Measurements from ENCODE around the gene INPP5K. TPM values are rescaled to one million over a fixed set of nuclear protein-coding genes. Genes with fewer than 3 reads are reported as not detected.

Gene INPP5K
- total RNA-seq, 1 donor = 51.4 TPM

DNA sequence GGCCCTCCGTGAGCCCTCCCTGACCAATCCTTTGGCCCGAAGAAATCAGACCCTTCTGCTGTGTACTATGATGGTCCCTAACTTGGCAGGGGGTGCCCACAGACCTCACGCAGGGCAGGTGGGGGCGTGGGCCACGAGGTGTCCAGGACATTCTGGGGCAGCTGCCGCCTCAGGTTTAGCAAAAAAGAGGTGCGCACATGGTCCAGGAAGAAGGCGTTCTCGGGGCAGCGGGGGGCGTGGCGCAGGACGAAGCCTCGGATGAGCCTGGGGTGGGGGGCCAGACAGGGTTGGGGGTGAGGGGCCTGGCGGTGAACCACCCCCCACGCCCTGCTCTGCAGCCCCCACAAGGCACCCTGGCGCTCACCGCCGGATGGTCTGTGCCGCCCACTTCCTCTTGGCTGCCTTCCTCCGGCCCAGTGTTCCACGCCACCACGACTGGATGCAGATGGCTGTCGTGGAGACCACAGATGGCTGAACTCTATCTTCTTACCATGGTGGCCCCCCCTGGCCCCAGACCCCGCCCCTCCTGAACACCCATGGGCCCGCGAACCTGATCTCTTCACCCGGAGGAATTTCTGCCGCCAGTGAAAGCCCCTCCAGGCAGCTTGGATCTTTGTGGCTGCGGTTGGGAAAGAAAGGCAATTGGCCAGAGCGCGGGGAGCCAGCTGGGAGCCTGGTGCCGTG is 46.2 kb downstream of the INPP5K start:
- Histone ChIP-seq H3K27ac (ENCODE audit: low read depth, low read length) (no peak overlapping the region), H3K36me3 (ENCODE audit: insufficient read depth, low read length) (peaks cover 76% of the 10 kb centered on the region)
- TF ChIP-seq, protein P1, sequence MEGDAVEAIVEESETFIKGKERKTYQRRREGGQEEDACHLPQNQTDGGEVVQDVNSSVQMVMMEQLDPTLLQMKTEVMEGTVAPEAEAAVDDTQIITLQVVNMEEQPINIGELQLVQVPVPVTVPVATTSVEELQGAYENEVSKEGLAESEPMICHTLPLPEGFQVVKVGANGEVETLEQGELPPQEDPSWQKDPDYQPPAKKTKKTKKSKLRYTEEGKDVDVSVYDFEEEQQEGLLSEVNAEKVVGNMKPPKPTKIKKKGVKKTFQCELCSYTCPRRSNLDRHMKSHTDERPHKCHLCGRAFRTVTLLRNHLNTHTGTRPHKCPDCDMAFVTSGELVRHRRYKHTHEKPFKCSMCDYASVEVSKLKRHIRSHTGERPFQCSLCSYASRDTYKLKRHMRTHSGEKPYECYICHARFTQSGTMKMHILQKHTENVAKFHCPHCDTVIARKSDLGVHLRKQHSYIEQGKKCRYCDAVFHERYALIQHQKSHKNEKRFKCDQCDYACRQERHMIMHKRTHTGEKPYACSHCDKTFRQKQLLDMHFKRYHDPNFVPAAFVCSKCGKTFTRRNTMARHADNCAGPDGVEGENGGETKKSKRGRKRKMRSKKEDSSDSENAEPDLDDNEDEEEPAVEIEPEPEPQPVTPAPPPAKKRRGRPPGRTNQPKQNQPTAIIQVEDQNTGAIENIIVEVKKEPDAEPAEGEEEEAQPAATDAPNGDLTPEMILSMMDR (IDR thresholded peaks at IDR 0.05; ENCODE audit: extremely low read depth, low read depth, low read length) = no peak

DNA sequence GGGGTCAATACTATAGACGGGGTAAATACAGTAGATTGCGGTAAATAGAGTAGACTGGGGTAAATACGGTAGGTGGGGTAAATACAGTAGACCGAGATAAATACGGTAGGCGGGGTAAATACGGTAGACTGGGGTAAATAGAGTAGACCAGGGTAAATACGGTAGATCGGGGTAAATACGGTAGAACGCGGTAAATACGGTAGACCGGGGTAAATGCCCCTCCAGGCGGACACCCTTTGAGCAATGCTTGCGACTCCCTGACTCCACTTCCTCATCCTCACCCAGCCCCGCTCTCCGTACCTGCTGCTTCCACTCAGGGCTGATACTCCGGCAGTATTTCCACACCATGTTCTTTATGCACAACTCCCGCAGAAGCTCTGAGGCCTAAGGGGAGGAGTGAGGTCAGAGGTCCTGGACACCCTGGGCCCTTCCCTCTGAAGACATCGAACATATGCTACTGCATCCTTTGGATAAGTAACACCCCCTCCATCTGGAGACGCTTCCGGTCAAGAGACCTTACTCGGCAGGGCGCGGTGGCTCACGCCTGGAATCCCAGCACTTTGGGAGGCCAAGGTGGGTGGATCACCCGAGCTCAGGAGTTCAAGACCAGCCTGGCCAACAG is 47.1 kb downstream of the INPP5K start:
- TF ChIP-seq, protein P1 (IDR thresholded peaks at IDR 0.05; ENCODE audit: extremely low read depth, low read depth, low read length) = no peak
- H3K27ac ChIP-seq (ENCODE audit: low read depth, low read length) = no peak overlapping the region
- H3K4me2 ChIP-seq (ENCODE audit: insufficient read depth, low read length) = no peak overlapping the region
- DNase-seq (ENCODE audit: insufficient read length, low spot score, missing footprints) = peak; percentile 83
- peaks cover 3% of the 10 kb centered on the region for H3K79me2 ChIP-seq (ENCODE audit: insufficient read depth, low read length)
- H3K36me3 ChIP-seq (ENCODE audit: insufficient read depth, low read length) = peaks cover 76% of the 10 kb centered on the region
- H3K4me1 ChIP-seq (ENCODE audit: insufficient read depth, low read length) = no peaks in the 10 kb centered on the region
- H2AFZ ChIP-seq (ENCODE audit: low read length) = no peak overlapping the region
- peaks cover 23% of the 10 kb centered on the region for H4K20me1 ChIP-seq (ENCODE audit: insufficient read depth, low read length)
- H3K27me3 ChIP-seq (ENCODE audit: insufficient read depth, low read length) = no peaks in the 10 kb centered on the region
- no peak overlapping the region for H3K4me3 ChIP-seq (ENCODE audit: insufficient read depth, low read length)
- no peaks in the 10 kb centered on the region for H3K9me3 ChIP-seq (ENCODE audit: low read depth, low read length)

More for the DNA sequence above, 46.2 kb downstream of the INPP5K start:
- Histone ChIP-seq H3K4me3 (ENCODE audit: insufficient read depth, low read length) (no peak overlapping the region), H3K9me3 (ENCODE audit: low read depth, low read length) (no peaks in the 10 kb centered on the region), H4K20me1 (ENCODE audit: insufficient read depth, low read length) (peaks cover 24% of the 10 kb centered on the region), H2AFZ (ENCODE audit: low read length) (no peak overlapping the region), H3K4me1 (ENCODE audit: insufficient read depth, low read length) (no peaks in the 10 kb centered on the region), H3K79me2 (ENCODE audit: insufficient read depth, low read length) (peaks cover 7% of the 10 kb centered on the region), H3K4me2 (ENCODE audit: insufficient read depth, low read length) (no peak overlapping the region), H3K27me3 (ENCODE audit: insufficient read depth, low read length) (no peaks in the 10 kb centered on the region)
- peak; percentile 87 for DNase-seq (ENCODE audit: insufficient read length, low spot score, missing footprints)

DNA sequence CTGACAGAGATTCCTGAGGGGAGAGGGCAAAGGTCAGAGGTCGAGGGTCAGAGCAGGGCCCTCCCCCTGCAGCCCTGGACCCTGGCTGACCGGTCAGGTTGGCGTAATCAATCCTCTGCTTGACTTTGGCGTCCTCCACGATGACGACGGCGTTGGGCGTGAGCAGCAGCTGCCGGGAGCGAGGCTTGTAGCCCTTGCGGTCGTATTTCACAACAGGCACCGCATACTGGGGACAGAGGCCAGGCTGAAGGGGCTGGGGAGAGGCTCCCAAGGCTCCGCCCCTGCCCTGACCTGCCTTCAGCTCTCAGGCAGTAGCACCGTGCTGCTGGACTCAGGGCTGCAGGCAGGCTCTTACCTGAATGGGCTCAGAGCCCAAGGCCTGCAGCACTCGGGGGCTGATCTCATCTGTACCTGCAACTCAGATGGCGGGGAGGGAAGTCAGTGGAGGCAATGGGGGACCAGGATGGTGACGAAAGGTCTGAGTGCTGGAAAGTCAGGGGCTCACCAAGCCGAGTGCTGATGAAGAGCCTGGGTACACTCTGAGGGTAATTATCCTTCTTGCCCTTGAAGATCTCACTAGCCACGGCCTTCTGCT is 48.4 kb downstream of the INPP5K start:
- Histone ChIP-seq H3K4me1 (ENCODE audit: insufficient read depth, low read length) (peaks cover 7% of the 10 kb centered on the region), H4K20me1 (ENCODE audit: insufficient read depth, low read length) (peaks cover 22% of the 10 kb centered on the region), H3K36me3 (ENCODE audit: insufficient read depth, low read length) (peaks cover 73% of the 10 kb centered on the region), H3K27ac (ENCODE audit: low read depth, low read length) (no peak overlapping the region), H3K4me3 (ENCODE audit: insufficient read depth, low read length) (no peak overlapping the region), H3K9me3 (ENCODE audit: low read depth, low read length) (no peaks in the 10 kb centered on the region), H3K79me2 (ENCODE audit: insufficient read depth, low read length) (peaks cover 3% of the 10 kb centered on the region), H2AFZ (ENCODE audit: low read length) (no peak overlapping the region), H3K27me3 (ENCODE audit: insufficient read depth, low read length) (no peaks in the 10 kb centered on the region), H3K4me2 (ENCODE audit: insufficient read depth, low read length) (no peak overlapping the region)
- DNase-seq (ENCODE audit: insufficient read length, low spot score, missing footprints) = peak; percentile 50
- TF ChIP-seq, protein P1 (IDR thresholded peaks at IDR 0.05; ENCODE audit: extremely low read depth, low read depth, low read length) = no peak

DNA sequence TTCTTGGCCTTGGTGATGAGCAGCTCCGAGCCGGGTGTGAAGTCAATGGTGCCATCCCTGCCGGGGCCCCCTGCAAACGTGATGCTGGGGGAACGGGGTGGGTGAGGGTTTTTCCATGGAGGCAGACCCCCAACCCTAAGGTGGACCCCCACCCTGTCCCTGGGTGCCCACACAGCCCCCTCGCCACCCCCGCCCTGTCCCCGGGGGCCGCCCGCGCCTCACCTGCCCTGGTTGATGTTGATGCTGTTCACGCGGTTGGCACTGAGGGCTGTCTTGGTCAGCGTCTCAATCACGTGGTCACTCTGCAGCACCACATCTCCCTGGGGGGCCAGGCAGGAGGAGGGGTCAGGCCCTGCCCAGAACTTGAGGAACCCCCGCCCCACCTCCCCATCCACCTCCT is 49.2 kb downstream of the INPP5K start:
- TF ChIP-seq, protein P1 (IDR thresholded peaks at IDR 0.05; ENCODE audit: extremely low read depth, low read depth, low read length) = no peak
- no peak overlapping the region for H3K4me2 ChIP-seq (ENCODE audit: insufficient read depth, low read length)
- H3K27ac ChIP-seq (ENCODE audit: low read depth, low read length) = no peak overlapping the region
- no peak overlapping the region for H2AFZ ChIP-seq (ENCODE audit: low read length)
- peaks cover 71% of the 10 kb centered on the region for H3K36me3 ChIP-seq (ENCODE audit: insufficient read depth, low read length)
- H3K79me2 ChIP-seq (ENCODE audit: insufficient read depth, low read length) = peaks cover 3% of the 10 kb centered on the region
- no peaks in the 10 kb centered on the region for H3K9me3 ChIP-seq (ENCODE audit: low read depth, low read length)
- no peak for DNase-seq (ENCODE audit: insufficient read length, low spot score, missing footprints)
- H4K20me1 ChIP-seq (ENCODE audit: insufficient read depth, low read length) = peaks cover 22% of the 10 kb centered on the region
- H3K4me3 ChIP-seq (ENCODE audit: insufficient read depth, low read length) = no peak overlapping the region
- no peaks in the 10 kb centered on the region for H3K27me3 ChIP-seq (ENCODE audit: insufficient read depth, low read length)
- H3K4me1 ChIP-seq (ENCODE audit: insufficient read depth, low read length) = peaks cover 11% of the 10 kb centered on the region

All from osteoblast (primary cell).